Choroid plexus epithelial cell (primary cell): ENCODE measurements around the gene HELB.

ENCODE experiments used
- DNase-seq: peaks from one replicate; pipeline ENCODE4 v3.0.0-alpha.2; 2010; ENCODE audit warnings: low read depth
- H3K4me3 ChIP-seq: 2 replicates; pipeline ENCODE4 v1.5.1; 2011; ENCODE audit warnings: low read depth, mild to moderate bottlenecking, control low read depth, low read length, moderate library complexity
- CTCF ChIP-seq: conservative IDR thresholded peaks from 2 replicates; pipeline ENCODE4 v1.5.1; 2011; ENCODE audit warnings: low read depth, mild to moderate bottlenecking, control low read depth, inconsistent platforms, low read length, moderate library complexity

Gene HELB

GRCh38 chr12:66319266-66319954 is 17.1 kb downstream of the HELB start:
- no peak for DNase-seq
- no peak for TF ChIP-seq CTCF

GRCh38 chr12:66320996-66321395 is 18.7 kb downstream of the HELB start:
- no peak overlapping the region for H3K4me3 ChIP-seq
- DNase-seq = peak; percentile 4
- no peak for TF ChIP-seq CTCF

More at GRCh38 chr12:66319266-66319954, 17.1 kb downstream of the HELB start:
- no peak overlapping the region for H3K4me3 ChIP-seq

GRCh38 chr12:66321435-66321834 is 19.1 kb downstream of the HELB start:
- DNase-seq = peak; percentile 7
- no peak overlapping the region for H3K4me3 ChIP-seq
- no peak for TF ChIP-seq CTCF

- TF ChIP-seq CTCF = no peak
- H3K4me3 ChIP-seq = no peak overlapping the region
- no peak for DNase-seq
Observed at GRCh38 chr12:66323017-66323416, 20.7 kb downstream of the HELB start.

- no peak for TF ChIP-seq CTCF
- H3K4me3 ChIP-seq = no peak overlapping the region
Observed at GRCh38 chr12:66329941-66330340, 27.6 kb downstream of the HELB start.

GRCh38 chr12:66331016-66331415 is 28.7 kb downstream of the HELB start:
- no peak overlapping the region for H3K4me3 ChIP-seq
- no peak for TF ChIP-seq CTCF
- DNase-seq = no peak

More at GRCh38 chr12:66329941-66330340, 27.6 kb downstream of the HELB start:
- DNase-seq = peak; percentile 6

- TF ChIP-seq CTCF = no peak
- H3K4me3 ChIP-seq = no peak overlapping the region
- no peak for DNase-seq
Observed at GRCh38 chr12:66331814-66332213, 29.5 kb downstream of the HELB start.
